ENCODE data around the gene MGAT3. TPM values are rescaled to one million over a fixed set of nuclear protein-coding genes. Genes with fewer than 3 reads are reported as not detected.

The MGAT3 gene
- total and polyA plus RNA-seq, 5 donors, result 7.3 to 11.6 (median 9.2) TPM

DNA sequence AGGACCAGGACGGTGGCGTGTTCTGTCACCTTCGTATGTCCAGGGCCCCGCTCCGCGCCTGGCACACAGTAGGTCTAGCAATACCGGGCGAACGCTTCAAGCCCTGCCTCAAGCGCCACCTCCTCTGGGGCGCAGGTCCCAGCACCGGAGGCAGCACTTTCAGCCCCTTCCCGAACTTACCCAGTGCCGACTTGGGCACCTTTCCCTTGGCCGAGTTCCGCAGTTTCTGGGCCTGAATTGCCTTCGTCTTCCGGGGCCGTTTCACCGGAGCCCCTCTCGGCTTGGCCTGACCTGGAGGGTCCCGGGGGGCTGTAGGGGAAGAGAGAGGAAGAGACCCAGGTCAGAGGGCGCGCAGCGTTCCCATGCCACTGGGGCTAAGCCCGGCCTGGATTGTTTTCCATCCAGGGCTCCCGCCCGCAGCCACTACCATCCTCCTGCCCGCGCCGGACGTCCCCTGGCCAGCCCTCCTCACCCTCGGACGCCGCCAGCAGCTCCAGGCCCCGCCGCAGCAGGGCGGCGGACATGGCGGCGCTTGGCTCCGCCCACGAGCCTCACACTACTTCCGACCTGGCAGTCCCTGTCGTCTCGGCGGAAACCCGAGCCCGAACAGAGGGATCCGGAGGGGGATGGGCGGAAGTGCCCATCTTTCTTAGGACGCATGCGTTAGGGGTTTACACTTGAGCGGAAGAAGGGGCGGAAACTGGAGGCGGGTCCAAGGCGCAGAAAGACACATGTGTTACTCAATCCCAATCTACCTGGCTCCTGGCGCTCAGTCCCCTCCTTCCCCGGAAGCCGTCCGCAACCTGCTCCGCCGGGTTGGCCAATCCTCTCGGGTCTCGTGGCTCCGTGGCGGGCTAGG is 75.6 kb downstream of the MGAT3 start, which contains the start of gene RPS19BP1:
RPS19BP1 (minus strand) TSS at position 534 of the 859 bp plus-strand sequence; CDS start at position 524, 10 bp downstream.
- under 1% methylated on average over 67 of the region's 67 CpGs for WGBS
- Histone ChIP-seq H3K27ac (ENCODE audit: low read length) (peak within 1 kb of the TSS; percentile 79), H3K4me1 (ENCODE audit: control insufficient read depth, insufficient read depth, low read length) (peaks cover 7% of the 10 kb centered on the region), H3K4me3 (ENCODE audit: low read length) (peak within 1 kb of the TSS; percentile 70), H3K9me3 (ENCODE audit: control insufficient read depth, low read length) (no peaks in the 10 kb centered on the region), H3K27me3 (ENCODE audit: control insufficient read depth, insufficient read depth) (no peaks in the 10 kb centered on the region)
- DNase-seq, result peak; percentile 99 to 100 (median 99)
- intact Hi-C loops (cut with DNase I), result loop anchor here in 2 of 4 donors (5.0 to 10.0 kb wide), 4 partner anchors 35 to 815 kb away; partner anchors contain the start of genes ADSL (in 1 of the 2) and TNRC6B (in 1 of the 2)
- ATAC-seq, result peak; percentile 87 to 89

DNA sequence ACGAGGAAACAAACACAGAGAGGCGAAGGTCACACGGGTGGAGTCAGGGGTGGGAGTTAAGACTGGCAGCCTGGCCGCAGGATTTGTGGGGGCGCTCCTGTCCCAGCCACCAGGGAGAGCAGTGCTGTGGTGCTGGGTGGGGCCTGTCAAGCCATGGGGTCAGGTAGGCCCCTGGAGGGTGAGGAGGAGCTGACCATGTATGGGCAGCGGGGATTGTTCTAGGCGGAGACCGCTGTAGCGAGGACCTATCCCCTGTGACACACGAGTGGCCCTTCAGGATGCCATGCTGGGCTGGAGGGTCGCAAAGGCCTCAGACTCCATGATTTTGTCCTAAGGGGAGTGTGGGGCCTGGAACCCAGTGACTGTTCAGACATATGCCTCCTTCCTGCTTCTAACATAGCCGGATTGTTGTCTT is 77.3 kb downstream of the MGAT3 start:
- Histone ChIP-seq H3K27ac (ENCODE audit: low read length) (no peak overlapping the region), H3K9me3 (ENCODE audit: control insufficient read depth, low read length) (no peaks in the 10 kb centered on the region), H3K27me3 (ENCODE audit: control insufficient read depth, insufficient read depth) (no peaks in the 10 kb centered on the region), H3K4me1 (ENCODE audit: control insufficient read depth, insufficient read depth, low read length) (peaks cover 7% of the 10 kb centered on the region), H3K4me3 (ENCODE audit: low read length) (no peak overlapping the region)
- 83% methylated on average over 12 of the region's 12 CpGs for WGBS
- DNase-seq, result peak in 2 of 3 donors; percentile 63
- intact Hi-C loops (cut with DNase I), result loop anchor here in 2 of 4 donors (5.0 to 10.0 kb wide), 4 partner anchors 37 to 813 kb away; partner anchors contain the start of genes ADSL (in 1 of the 2) and TNRC6B (in 1 of the 2)
- no peak for ATAC-seq

DNA sequence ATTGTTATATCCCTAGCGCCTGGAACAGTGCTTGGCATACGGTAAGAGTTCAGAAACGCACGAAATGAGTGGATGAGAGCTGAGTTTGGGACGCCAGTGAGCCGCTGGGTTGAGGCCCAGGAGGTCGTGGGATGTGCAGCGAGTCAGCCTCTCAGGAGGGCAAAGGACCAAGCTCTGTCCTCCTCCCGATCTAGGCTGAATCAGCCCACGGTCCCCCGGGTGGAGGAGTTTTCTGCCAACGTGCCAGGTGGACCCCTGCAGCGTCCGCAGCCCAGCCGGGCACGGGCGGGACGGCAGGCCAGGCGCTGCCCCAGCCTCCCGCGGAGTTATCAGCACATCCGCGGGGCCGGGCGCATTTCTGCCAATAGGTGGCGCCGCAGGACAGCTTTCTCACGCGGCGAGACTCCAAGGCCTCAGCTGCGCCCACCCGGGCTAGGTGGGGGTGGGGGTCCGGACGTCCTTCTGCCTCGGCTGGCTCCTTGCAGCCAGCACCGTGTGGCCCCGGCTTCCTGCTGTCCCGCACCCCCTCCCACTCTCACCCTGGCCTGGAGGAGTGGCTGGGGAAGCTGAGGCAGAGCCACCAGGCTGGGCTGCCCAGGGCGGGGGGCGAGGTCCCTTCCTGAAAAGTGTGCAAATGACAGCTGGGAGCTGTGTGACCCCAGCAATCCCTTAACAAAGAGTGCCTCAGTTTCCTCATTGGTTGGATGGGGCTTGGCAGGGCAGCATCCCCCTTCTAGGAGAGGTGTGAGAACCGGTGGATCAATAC is 78.0 kb downstream of the MGAT3 start:
- Histone ChIP-seq H3K4me1 (ENCODE audit: control insufficient read depth, insufficient read depth, low read length) (peaks cover 3% of the 10 kb centered on the region), H3K27me3 (ENCODE audit: control insufficient read depth, insufficient read depth) (no peaks in the 10 kb centered on the region), H3K27ac (ENCODE audit: low read length) (no peak overlapping the region), H3K9me3 (ENCODE audit: control insufficient read depth, low read length) (no peaks in the 10 kb centered on the region), H3K4me3 (ENCODE audit: low read length) (no peak overlapping the region)
- DNase-seq, result peak; percentile 83 to 95 (median 94)
- intact Hi-C loops (cut with DNase I), result loop anchor here (5.0 to 10.0 kb wide), 7 partner anchors 37 to 813 kb away; partner anchors contain the start of genes ADSL (in 2 of the 4) and TNRC6B (in 1 of the 4)
- 6% methylated on average over 41 of the region's 41 CpGs for WGBS
- peak; percentile 17 to 41 for ATAC-seq

DNA sequence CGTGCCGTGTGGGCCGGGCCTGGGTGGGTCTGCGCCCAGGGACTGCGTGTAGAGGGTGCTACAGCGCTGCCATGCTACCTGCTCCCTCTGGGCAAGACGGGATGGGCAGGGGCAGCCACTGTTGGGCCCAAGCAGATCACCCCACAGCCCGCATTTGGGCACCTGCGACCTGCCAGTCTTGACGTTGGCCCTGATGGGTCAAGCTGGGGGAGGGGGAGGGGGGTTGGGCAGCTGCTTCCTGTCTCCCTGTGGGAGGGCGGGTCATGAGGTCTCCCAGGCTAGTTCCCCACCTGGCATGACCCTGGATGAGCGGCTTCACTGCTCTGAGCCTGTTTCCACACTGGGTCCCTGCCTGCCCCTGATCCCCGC is 78.5 kb downstream of the MGAT3 start:
- no peaks in the 10 kb centered on the region for H3K9me3 ChIP-seq (ENCODE audit: control insufficient read depth, low read length)
- intact Hi-C loops (cut with DNase I), result loop anchor here (5.0 to 10.0 kb wide), 6 partner anchors 487 to 812 kb away; partner anchors contain the start of genes ADSL (in 1 of the 4) and TNRC6B (in 1 of the 4)
- H3K27me3 ChIP-seq (ENCODE audit: control insufficient read depth, insufficient read depth), result no peaks in the 10 kb centered on the region
- 40% methylated on average over 13 of the region's 13 CpGs for WGBS
- peaks cover 3% of the 10 kb centered on the region for H3K4me1 ChIP-seq (ENCODE audit: control insufficient read depth, insufficient read depth, low read length)
- H3K27ac ChIP-seq (ENCODE audit: low read length), result no peak overlapping the region
- DNase-seq, result no peak
- no peak for ATAC-seq
- no peak overlapping the region for H3K4me3 ChIP-seq (ENCODE audit: low read length)

DNA sequence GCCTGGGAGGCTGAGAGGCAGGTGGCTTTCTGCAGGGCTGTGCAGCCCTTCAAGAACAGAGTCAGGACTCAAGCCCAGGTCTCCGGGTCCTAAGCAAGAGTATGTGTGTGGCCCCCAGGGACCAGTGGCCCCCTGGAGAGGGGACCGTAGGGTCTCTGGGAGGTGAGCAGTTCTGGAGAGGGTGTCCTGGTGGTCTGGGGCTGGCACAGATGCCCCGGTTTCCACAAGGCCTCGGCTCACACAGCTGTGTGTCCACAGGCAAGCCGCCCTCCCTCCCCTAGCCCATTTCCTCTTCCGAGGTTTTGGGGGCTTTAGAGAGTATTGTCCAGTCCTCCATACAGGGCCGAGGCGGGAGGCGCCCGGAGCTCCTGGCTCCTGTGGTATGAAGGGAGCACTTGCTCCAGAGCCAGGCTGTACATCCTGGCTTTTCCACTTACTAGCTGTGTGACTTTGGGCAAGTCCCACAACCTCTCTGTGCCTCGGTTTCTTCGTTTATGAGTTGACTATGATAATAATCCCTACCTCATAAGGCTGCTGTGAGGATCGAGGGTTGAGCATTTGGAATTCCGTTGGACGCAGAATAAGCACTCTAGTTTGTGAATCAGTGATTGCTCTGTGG is 79.1 kb downstream of the MGAT3 start:
- DNase-seq (peak in 1 of 3 donors; percentile 33), ATAC-seq (no peak)
- Histone ChIP-seq H3K27ac (ENCODE audit: low read length) (no peak overlapping the region), H3K9me3 (ENCODE audit: control insufficient read depth, low read length) (no peaks in the 10 kb centered on the region), H3K4me3 (ENCODE audit: low read length) (no peak overlapping the region), H3K4me1 (ENCODE audit: control insufficient read depth, insufficient read depth, low read length) (peaks cover 2% of the 10 kb centered on the region), H3K27me3 (ENCODE audit: control insufficient read depth, insufficient read depth) (no peaks in the 10 kb centered on the region)
- intact Hi-C loops (cut with DNase I), result loop anchor here (5.0 to 10.0 kb wide), 6 partner anchors 486 to 811 kb away; partner anchors contain the start of genes ADSL (in 1 of the 4) and TNRC6B (in 1 of the 4)
- WGBS, result 79% methylated on average over 15 of the region's 15 CpGs

DNA sequence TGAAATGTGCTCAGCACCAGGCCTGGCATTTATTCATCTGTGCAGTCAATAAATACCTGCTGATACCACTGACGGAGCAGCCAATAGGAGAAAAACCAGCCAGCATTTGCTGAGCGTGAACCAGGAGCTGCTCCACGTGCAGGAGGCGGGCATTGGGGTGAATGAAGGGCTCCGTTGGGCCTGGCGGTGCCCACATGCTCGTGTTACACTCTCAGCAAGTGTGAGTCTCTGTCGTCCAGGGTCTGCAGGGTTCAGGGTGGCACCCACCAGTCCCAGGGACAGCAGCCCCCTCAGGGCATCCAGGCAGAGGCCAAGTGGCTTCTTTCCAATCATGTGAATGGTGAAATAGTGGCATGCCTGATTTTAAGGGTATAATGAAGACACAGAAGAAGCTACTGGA is 79.9 kb downstream of the MGAT3 start:
- DNase-seq (peak in 1 of 3 donors; percentile 35), ATAC-seq (no peak)
- WGBS, result 55% methylated on average over 8 of the region's 8 CpGs
- H3K4me3 ChIP-seq (ENCODE audit: low read length), result no peak overlapping the region
- no peaks in the 10 kb centered on the region for H3K9me3 ChIP-seq (ENCODE audit: control insufficient read depth, low read length)
- intact Hi-C loops (cut with DNase I), result loop anchor here (5.0 to 10.0 kb wide), 6 partner anchors 486 to 811 kb away; partner anchors contain the start of genes ADSL (in 1 of the 4) and TNRC6B (in 1 of the 4)
- no peak overlapping the region for H3K27ac ChIP-seq (ENCODE audit: low read length)
- no peaks in the 10 kb centered on the region for H3K27me3 ChIP-seq (ENCODE audit: control insufficient read depth, insufficient read depth)
- no peaks in the 10 kb centered on the region for H3K4me1 ChIP-seq (ENCODE audit: control insufficient read depth, insufficient read depth, low read length)

DNA sequence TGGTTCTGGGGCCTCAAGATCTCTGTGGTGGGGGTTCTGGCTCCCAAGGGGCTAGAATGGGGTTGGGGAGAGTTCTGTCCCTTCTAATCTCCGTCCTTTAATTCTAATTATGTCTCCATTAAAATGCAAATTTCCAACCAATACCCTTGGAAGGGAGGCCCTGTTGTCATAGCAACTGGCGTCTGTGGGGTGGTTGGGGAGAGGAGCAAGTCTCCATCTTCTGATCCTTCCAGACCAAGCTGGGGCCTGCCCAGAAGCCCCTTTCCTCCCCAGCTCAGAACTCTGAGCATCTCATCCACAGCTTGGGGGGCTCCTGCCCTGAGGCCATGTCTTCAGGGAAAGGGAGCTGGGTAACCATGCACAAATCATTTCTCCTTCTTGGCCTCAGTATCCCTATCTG is 81.2 kb downstream of the MGAT3 start:
- Histone ChIP-seq H3K27ac (ENCODE audit: low read length) (no peak overlapping the region), H3K27me3 (ENCODE audit: control insufficient read depth, insufficient read depth) (no peaks in the 10 kb centered on the region), H3K9me3 (ENCODE audit: control insufficient read depth, low read length) (no peaks in the 10 kb centered on the region), H3K4me1 (ENCODE audit: control insufficient read depth, insufficient read depth, low read length) (no peaks in the 10 kb centered on the region), H3K4me3 (ENCODE audit: low read length) (no peak overlapping the region)
- WGBS, result 44% methylated on average over 2 of the region's 2 CpGs
- ATAC-seq, result no peak
- intact Hi-C loops (cut with DNase I), result loop anchor here (5.0 to 10.0 kb wide), 6 partner anchors 484 to 809 kb away; partner anchors contain the start of genes ADSL (in 1 of the 4) and TNRC6B (in 1 of the 4)
- DNase-seq, result no peak

Other genes starting within 250 kb of the MGAT3 start
- gene PDGFB, start 212.0 kb upstream of the MGAT3 start, total RNA-seq, result 10 to 100 TPM in 3 of 4 donors, 1 to 10 TPM in 1; 9.3 to 82.1 (median 20.6) TPM
- gene PDGFB, start 212.0 kb upstream of the MGAT3 start, polyA plus RNA-seq, result 15.4 TPM
- 1,000 to 10,000 TPM in 2 of 4 donors, 100 to 1,000 TPM in 2; 948 to 1,416 (median 984) TPM for gene RPL3, start 137.4 kb upstream of the MGAT3 start, total RNA-seq
- 1,325 TPM for gene RPL3, start 137.4 kb upstream of the MGAT3 start, polyA plus RNA-seq
- 10 to 100 TPM; 66.4 to 82.0 (median 70.5) TPM for gene SYNGR1, start 107.0 kb upstream of the MGAT3 start, total RNA-seq
- 101 TPM for gene SYNGR1, start 107.0 kb upstream of the MGAT3 start, polyA plus RNA-seq
- gene TAB1, start 57.2 kb upstream of the MGAT3 start, total RNA-seq, result 10 to 100 TPM; 14.9 to 18.7 (median 17.3) TPM
- 16.2 TPM for gene TAB1, start 57.2 kb upstream of the MGAT3 start, polyA plus RNA-seq
- 10 to 100 TPM; 16.3 to 22.2 (median 18.7) TPM for gene MIEF1, start 45.3 kb downstream of the MGAT3 start, total RNA-seq
- 9.0 TPM for gene MIEF1, start 45.3 kb downstream of the MGAT3 start, polyA plus RNA-seq
- gene ATF4, start 63.5 kb downstream of the MGAT3 start, total RNA-seq, result 100 to 1,000 TPM; 156 to 254 (median 177) TPM
- 244 TPM for gene ATF4, start 63.5 kb downstream of the MGAT3 start, polyA plus RNA-seq
- 10 to 100 TPM; 55.1 to 75.5 (median 61.8) TPM for gene RPS19BP1, start 75.7 kb downstream of the MGAT3 start, total RNA-seq
- gene RPS19BP1, start 75.7 kb downstream of the MGAT3 start, polyA plus RNA-seq, result 155 TPM
- gene CACNA1I, start 113.7 kb downstream of the MGAT3 start, total RNA-seq, result under 1 TPM in 1 of 4 donors, not detected in 3; 0.06 TPM
- 0.07 TPM for gene CACNA1I, start 113.7 kb downstream of the MGAT3 start, polyA plus RNA-seq